RWPE2 (cell line): ENCODE results near the gene SEC31B.

Experiments
- ATAC-seq: fragments of 200-7000 bp; cut with Tn5 transposase; 3 replicates; pipeline ENCODE4 v1.9.1; 2021; ENCODE audit warnings: low read depth
- DNase-seq: peaks from one replicate; pipeline ENCODE4 v3.0.0-alpha.2; 2020; ENCODE audit warnings: low spot score
- H3K27ac ChIP-seq: fragments of 450-650 bp; 2 replicates; pipeline ENCODE4 v1.5.1; 2017; ENCODE audit warnings: mild to moderate bottlenecking; ENCODE audit not compliant: poor library complexity, severe bottlenecking
- H3K27me3 ChIP-seq: fragments of 250-450 bp; sonication (Bioruptor Pico); 2 replicates; pipeline ENCODE4 v1.5.1; 2021; ENCODE audit warnings: mild to moderate bottlenecking, moderate library complexity; ENCODE audit not compliant: insufficient read depth, poor library complexity, severe bottlenecking
- H3K36me3 ChIP-seq: fragments of 250-450 bp; sonication (Bioruptor Pico); 2 replicates; pipeline ENCODE4 v1.5.1; 2020; ENCODE audit warnings: low read depth, mild to moderate bottlenecking, moderate library complexity
- H3K4me1 ChIP-seq: fragments of 250-450 bp; sonication (Bioruptor Pico); 2 replicates; pipeline ENCODE4 v1.5.1; 2021; ENCODE audit warnings: mild to moderate bottlenecking, moderate library complexity; ENCODE audit not compliant: insufficient read depth, poor library complexity, severe bottlenecking
- H3K4me3 ChIP-seq: fragments of 250-450 bp; sonication (Bioruptor Pico); 2 replicates; pipeline ENCODE4 v1.5.1; 2021; ENCODE audit warnings: mild to moderate bottlenecking, moderate library complexity; ENCODE audit not compliant: severe bottlenecking
- H3K9me3 ChIP-seq: fragments of 250-450 bp; sonication (Bioruptor Pico); 2 replicates; pipeline ENCODE4 v1.5.1; 2021; ENCODE audit warnings: mild to moderate bottlenecking, moderate library complexity; ENCODE audit not compliant: severe bottlenecking
- TF ChIP-seq, protein P1 (sequence below): fragments of 450-650 bp; IDR thresholded peaks from one replicate; pipeline ENCODE4 v1.5.1; 2017; ENCODE audit warnings: mild to moderate bottlenecking, moderate library complexity; ENCODE audit not compliant: poor library complexity, severe bottlenecking

SEC31B gene

DNA sequence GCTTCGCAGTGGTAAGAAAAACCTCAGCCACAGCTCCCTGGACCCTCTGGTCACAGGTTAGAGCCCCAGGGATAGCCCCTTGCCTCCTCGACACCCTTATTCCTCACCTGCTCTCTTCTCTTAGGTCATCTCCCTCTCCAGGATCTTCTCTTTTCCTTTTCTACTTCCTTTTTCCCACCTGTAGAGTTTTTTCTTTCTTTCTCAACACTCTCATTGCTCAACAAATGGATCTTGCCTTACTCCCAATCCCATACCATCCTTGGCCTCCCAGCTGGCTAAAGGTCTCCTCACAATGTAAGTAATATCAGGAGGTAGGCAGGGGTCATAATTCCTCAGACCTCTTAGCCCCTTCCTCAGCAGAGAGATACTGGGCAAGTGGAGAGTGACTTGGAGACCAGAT lies 39.7 kb downstream of the SEC31B start:
- H3K9me3 ChIP-seq = no peaks in the 10 kb centered on the region
- no peak for DNase-seq
- TF ChIP-seq, protein P1, sequence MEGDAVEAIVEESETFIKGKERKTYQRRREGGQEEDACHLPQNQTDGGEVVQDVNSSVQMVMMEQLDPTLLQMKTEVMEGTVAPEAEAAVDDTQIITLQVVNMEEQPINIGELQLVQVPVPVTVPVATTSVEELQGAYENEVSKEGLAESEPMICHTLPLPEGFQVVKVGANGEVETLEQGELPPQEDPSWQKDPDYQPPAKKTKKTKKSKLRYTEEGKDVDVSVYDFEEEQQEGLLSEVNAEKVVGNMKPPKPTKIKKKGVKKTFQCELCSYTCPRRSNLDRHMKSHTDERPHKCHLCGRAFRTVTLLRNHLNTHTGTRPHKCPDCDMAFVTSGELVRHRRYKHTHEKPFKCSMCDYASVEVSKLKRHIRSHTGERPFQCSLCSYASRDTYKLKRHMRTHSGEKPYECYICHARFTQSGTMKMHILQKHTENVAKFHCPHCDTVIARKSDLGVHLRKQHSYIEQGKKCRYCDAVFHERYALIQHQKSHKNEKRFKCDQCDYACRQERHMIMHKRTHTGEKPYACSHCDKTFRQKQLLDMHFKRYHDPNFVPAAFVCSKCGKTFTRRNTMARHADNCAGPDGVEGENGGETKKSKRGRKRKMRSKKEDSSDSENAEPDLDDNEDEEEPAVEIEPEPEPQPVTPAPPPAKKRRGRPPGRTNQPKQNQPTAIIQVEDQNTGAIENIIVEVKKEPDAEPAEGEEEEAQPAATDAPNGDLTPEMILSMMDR = no peak
- no peak overlapping the region for H3K27ac ChIP-seq
- H3K4me1 ChIP-seq = no peaks in the 10 kb centered on the region
- ATAC-seq = no peak
- peaks cover 46% of the 10 kb centered on the region for H3K27me3 ChIP-seq
- H3K4me3 ChIP-seq = no peak overlapping the region
- H3K36me3 ChIP-seq = no peaks in the 10 kb centered on the region

DNA sequence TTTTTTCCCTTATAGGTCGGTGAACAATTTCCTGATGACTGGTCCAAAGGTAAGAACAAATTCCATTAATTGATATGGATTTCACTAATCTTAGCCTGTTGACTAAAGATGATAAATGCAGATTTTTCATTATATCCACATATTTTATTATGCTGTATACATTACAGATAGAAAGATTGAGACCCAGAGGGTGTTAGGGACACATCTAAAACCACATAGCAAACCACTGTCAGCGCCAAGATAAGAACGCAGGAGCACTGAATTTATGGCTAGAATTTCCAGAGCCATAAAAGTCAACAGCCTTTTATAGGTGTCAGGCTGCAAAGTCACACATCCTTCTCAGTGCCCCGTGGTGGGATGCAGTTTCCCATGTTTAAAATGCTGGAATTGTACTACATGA lies 40.6 kb downstream of the SEC31B start:
- peaks cover 46% of the 10 kb centered on the region for H3K27me3 ChIP-seq

DNA sequence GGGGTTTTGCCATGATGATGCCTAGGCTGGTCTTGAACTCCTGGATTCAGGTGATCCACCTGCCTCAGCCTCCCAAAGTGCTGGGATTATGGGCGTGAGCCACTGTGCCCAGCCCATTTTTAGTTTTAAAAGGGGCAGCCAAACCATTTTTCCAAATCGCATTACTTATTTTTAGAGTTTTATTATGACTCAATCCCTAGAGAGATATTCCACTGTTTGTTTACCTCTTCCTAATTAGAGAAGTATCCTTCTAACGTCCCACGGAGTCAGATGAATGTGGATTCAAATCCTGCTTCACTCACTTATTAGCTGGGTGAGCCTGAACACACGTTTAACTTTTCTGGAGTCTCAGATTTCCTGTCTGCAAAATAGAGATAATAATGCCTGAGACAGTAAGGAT lies 41.7 kb downstream of the SEC31B start:
- DNase-seq = no peak
- Histone ChIP-seq H3K27me3 (peaks cover 40% of the 10 kb centered on the region), H3K9me3 (no peaks in the 10 kb centered on the region), H3K27ac (no peak overlapping the region), H3K36me3 (no peaks in the 10 kb centered on the region), H3K4me3 (no peak overlapping the region), H3K4me1 (no peaks in the 10 kb centered on the region)
- ATAC-seq = no peak
- TF ChIP-seq, protein P1 = no peak

More for the DNA sequence above, 40.6 kb downstream of the SEC31B start:
- H3K4me3 ChIP-seq = no peak overlapping the region
- TF ChIP-seq, protein P1 = no peak
- H3K36me3 ChIP-seq = no peaks in the 10 kb centered on the region
- H3K4me1 ChIP-seq = no peaks in the 10 kb centered on the region
- no peak overlapping the region for H3K27ac ChIP-seq
- DNase-seq = no peak
- H3K9me3 ChIP-seq = no peaks in the 10 kb centered on the region
- no peak for ATAC-seq

DNA sequence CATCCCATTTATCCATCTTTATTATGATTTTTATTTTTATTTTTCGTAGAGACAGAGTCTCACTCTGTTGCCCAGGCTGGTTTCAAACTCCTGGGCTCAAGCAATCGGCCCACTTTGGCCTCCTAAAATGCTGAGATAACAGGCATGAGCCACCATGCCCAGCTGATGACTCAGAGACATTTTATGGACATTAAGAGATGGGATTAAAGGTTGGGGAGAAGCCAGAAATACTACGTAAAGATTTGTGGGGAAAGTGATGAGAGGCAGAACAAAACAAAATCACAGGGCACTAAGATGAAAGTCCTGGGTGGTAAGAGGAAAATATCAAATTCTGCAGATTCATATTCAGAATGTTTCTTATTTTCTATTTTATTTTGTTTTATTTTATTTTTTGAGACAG lies 49.3 kb downstream of the SEC31B start:
- H3K4me1 ChIP-seq = no peaks in the 10 kb centered on the region
- H3K9me3 ChIP-seq = no peaks in the 10 kb centered on the region
- ATAC-seq = 0 out of 3 replicates have a peak, but pooled peaks have one; percentile 45
- peaks cover 15% of the 10 kb centered on the region for H3K27me3 ChIP-seq
- H3K27ac ChIP-seq = no peak overlapping the region
- H3K36me3 ChIP-seq = no peaks in the 10 kb centered on the region
- H3K4me3 ChIP-seq = no peak overlapping the region
- TF ChIP-seq, protein P1 = no peak
- no peak for DNase-seq

DNA sequence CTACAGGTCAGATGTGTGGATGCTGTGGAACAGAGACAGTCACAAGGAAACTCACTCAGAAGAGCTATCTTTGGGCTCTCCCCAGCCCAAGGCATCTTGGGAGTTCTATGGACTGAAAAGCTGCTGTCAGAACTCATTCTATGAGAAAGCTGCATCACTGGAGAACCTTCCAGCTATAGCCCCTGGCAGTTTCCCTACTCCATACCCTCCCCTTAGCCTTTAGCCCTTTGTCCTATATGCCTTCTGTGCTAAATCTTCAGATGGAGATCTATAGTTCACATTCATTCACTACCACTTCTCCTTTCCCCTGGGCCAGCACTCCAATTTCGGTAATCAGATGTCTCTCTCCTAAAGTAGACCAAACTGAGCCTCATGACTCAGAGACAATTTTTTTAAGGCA lies 49.9 kb downstream of the SEC31B start:
- no peak overlapping the region for H3K27ac ChIP-seq
- ATAC-seq (no peak; the same call in 2 of the 3 replicates), DNase-seq (no peak)
- no peaks in the 10 kb centered on the region for H3K9me3 ChIP-seq
- no peaks in the 10 kb centered on the region for H3K4me1 ChIP-seq
- peaks cover 15% of the 10 kb centered on the region for H3K27me3 ChIP-seq
- no peaks in the 10 kb centered on the region for H3K36me3 ChIP-seq
- TF ChIP-seq, protein P1 = no peak
- no peak overlapping the region for H3K4me3 ChIP-seq
